DND-41 (cell line): ENCODE data around the gene BCR.
"Not testable (repeated sequence)": the region's sequence is repeated elsewhere in the genome, so short reads cannot be mapped to it uniquely, and the experiment has no call there.

Source experiments
- CTCF ChIP-seq: IDR thresholded peaks from 2 replicates; pipeline ENCODE4 v1.5.1; 2012; ENCODE audit warnings: borderline replicate concordance, low read length, moderate library complexity, mild to moderate bottlenecking; ENCODE audit not compliant: poor library complexity, severe bottlenecking; ENCODE audit errors: extremely low read depth
- EZH2 ChIP-seq: IDR thresholded peaks from 3 replicates; pipeline ENCODE4 v1.6.1; 2012; ENCODE audit warnings: borderline replicate concordance, low read depth, mild to moderate bottlenecking, moderate library complexity, low read length, inconsistent platforms; ENCODE audit not compliant: severe bottlenecking

- TF ChIP-seq CTCF, EZH2: not testable (repeated sequence)
Measured at GRCh38 chr22:23337672-23338071, 157.4 kb downstream of the BCR start.
